ENCODE results near the gene FOXK1.

- no peak for TF ChIP-seq ELF4 (IDR thresholded peaks at IDR 0.05)
- no peak for TF ChIP-seq FOXM1 (IDR thresholded peaks at IDR 0.05; ENCODE audit: borderline replicate concordance)
- TF ChIP-seq NFRKB (IDR thresholded peaks at IDR 0.05): no peak
- no peak for TF ChIP-seq HDGF (IDR thresholded peaks at IDR 0.05; ENCODE audit: borderline replicate concordance)
- TF ChIP-seq FOXK2 (IDR thresholded peaks at IDR 0.05): no peak
- TF ChIP-seq FOXA1 (IDR thresholded peaks at IDR 0.05): no peak
Observed at GRCh38 chr7:4786015-4786414, 103.9 kb downstream of the FOXK1 start.

All from HEK293T (cell line).